ENCODE measurements around the gene SRSF4.

DNA sequence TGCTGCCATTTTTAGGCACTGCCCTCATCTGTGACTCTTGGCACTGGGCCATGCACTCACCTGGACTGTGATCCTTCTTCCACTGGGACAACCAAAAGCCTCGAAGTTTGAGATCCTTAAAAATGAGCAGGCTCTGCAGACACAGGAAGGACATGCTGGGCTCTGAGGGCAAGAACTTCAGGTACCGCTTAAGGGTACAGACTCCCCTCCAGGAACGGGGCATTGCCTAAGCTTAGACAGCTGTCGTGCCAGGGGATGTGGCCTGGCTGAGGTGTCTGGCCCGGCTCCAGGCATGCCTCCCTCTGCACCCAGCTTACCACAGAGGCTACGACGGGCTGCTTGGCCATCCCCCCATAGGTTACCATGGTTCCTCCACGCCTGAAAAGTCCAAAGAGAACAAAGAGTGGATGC lies 14.2 kb upstream of the SRSF4 start:
- TF ChIP-seq POLR2AphosphoS5 (IDR thresholded peaks at IDR 0.05; ENCODE audit: borderline replicate concordance, low read depth, low read length) (no peak), EZH2 (IDR thresholded peaks at IDR 0.05) (no peak), FOXP2 (optimal IDR thresholded peaks at IDR 0.05; ENCODE audit: control extremely low read depth, extremely low read length, insufficient read depth) (no peak)

Measured in SK-N-MC (cell line).